ENCODE measurements around the gene ATOX1.
"Not testable (repeated sequence)": the region's sequence is repeated elsewhere in the genome, so short reads cannot be mapped to it uniquely, and the experiment has no call there.

The ATOX1 gene

DNA sequence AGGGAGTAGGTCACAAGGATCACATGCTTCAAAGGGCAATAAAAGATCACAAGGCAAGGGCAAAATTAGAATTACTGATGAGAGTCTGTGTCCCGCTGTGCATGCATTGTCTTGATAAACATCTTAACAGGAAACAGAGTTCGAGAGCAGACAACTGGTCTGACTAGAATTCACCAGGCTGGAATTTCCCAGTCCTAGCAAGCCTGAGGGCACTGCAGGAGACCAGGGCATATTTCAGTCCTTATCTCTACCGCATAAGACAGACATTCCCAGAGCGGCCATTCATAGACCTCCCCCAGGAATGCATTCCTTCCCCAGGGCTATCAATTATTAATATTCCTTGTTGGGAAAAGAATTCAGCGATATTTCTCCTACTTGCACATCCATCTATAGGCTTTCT lies 28.8 kb downstream of the ATOX1 start:
- not testable (repeated sequence) for DNase-seq

DNA sequence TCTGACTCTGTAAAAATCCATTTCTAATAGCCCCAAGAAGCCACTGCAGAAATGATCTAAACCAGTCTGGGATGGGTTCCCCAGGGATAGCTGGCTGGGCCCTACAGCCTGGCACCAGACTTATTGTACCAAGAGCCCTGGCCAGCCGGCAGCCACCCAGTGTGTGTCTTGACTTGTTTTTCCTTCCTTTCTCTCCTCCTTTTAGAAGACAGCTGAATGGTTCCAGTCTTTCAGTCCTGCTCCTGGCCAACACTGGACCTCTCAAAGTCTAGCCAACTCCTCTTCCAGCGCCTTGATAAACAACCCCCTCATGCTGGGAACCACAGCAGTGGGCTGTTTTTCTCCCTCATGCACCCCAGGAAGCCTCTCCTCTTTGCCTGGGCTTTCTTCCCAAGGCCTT lies 34.1 kb downstream of the ATOX1 start:
- DNase-seq: no peak

DNA sequence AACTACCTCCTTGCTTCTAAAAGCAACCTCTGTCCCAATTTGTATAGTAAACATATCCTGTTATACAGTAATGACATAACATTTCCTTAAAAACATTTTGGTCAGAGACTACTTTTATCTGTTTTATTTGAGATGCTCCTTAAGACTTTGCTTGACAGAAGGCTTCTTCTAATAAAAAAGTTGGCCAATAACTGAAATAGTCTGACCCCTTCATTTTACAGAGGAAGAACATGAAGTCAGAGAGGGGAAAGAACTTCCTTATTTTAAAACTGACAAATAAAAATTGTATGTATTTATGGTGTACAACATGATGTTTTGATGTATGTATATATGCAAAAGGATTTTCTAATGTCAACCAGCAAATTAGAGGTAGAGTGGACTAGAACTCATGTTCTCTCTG lies 35.9 kb downstream of the ATOX1 start:
- DNase-seq: no peak

DNA sequence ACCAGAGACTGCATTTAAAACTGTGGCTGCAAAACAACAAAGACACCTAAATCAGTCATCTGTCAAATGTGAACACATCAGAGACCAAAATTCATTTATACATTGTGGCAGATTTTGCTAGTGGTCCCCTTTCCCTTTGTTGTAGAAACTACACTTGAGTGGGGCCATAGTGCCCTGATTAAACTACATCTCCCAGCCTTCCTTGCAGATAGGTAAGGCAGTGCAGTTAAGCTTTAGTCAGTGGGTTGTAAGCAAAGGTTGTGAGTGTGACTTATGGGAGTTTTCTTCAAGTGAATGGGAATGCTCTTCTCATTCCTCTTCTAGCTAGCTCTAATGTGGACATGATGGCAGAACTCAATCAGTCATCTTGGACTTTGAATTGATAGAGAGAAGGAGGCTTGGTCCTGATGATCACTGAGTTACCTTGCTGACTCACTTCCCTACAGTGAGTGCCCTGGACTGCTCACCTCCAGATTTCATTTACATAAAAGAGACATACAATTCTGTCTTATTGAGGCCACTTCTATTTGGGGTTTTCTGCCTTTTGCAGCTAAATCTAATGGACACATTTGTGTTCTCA lies 36.5 kb downstream of the ATOX1 start:
- DNase-seq: no peak

DNA sequence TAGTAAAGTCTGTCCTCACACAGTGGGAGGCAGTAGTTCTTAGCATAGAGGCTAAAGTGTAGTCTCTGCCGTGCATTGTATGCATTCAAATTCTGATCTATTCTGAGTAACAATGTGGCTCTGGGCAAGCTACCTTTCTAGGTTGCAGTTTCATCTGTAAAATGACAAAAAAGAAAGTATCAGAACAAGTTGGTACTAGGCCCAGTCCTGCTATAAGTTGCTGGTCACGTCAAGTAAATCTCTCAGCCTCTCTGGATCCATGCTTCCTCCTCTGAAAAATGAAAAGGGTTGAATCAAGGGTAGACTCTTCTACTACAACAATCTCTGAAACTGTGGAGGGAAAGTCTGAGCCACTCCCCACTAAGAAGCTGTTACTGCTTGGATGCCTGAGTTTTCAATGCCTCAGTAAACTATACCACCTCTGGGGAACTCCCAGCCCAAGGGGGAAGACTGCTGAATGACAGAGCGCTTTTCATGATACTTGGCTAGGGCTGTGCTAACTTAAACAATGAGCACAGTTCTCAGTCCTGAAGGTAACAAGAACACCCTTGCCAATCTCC lies 37.3 kb downstream of the ATOX1 start:
- DNase-seq: no peak

DNA sequence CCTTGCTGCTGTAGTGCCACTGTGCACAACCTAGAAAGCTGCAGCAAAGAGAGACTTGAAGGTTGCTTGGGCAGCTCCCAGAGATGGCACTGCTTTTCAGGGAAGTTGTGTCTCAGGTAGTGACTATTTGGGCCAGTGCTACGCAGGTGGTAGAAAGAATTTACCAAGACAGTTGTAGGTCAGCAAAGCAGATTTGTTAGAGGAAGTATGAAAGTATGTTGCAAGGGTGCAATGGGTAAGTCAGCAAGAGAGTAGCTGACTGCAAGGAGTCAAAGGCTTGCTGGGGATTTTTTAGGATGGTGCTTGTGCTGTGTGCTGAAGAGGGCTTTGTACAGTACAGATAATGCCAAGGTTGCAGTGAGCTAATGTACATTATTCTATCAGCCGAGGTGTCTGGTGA lies 38.2 kb downstream of the ATOX1 start:
- no peak for DNase-seq

DNA sequence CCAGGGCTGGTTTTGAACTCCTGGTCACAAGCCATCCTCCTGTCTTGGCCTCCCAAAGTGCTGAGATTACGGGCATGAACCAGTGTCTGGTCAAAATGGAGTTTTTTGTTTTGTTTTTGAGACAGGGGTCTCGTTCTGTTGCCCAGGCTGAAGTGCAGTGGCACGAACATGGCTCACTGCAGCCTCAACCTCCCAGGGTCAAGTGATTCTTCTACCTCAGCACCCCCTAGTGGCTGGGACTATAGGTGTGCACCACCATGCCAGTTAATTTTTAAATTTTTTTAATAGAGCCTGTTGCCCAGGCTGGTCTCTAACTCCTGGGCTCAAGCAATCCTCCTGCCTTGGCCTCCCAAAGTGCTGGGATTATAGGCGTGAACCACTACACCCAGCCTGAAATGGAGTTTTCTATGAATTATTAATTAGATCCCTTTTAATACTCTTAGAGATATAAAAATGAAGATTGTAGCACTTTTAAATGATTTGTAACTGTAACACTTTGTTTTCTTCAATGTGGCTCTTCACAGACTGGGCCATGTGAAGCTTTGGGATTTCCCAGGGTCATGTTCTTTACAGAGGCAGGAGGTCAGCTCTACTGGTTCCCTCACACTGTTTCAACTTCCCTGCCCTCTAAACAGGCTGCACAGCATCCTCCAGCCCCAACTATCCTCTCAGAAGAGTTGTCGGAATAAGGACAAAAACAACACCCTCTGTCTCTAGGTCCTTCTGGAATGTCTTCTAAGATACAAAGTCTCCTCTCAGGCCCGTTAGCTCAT lies 39.0 kb downstream of the ATOX1 start:
- DNase-seq: peak in 1 of 2 donors; percentile 6

DNA sequence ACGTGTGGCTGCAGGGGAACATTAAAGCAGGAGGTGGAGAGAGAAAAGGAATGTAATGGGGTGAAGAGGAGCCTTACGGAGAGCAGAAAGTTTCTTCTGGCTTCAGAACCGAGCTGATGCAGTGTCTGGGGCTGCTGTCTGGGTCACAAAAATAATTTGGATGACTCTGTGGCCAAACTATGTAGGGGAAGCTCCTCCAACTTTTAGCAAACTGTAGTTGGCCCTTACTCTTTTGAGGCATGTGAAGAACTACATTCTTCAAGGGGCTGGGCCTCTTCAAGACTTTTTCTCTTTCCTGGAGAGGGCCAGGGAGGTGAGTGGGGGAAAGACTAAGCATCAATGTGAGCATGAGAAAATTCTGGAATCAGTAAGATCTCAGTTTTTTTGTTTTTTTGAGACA lies 39.8 kb downstream of the ATOX1 start:
- DNase-seq: no peak

DNA sequence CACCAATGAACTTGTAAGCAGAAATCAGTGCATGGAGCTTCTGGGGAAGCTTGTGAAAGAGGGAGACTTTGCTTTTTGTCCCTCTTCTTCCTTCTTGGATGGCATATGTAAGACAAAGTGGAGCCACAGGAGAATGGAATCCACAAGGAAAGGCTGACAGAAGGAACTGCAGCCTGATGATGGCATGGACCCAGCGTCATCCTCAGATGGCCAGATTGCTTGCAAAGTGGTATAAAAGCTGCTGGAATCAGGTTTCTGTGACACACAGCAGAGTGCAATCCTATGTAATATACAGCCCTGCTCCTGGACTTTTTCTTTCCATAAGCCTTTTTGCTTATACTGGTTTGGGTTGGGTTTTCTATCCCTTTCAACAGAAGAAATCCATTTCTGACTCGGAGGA lies 40.3 kb downstream of the ATOX1 start:
- DNase-seq: no peak

DNA sequence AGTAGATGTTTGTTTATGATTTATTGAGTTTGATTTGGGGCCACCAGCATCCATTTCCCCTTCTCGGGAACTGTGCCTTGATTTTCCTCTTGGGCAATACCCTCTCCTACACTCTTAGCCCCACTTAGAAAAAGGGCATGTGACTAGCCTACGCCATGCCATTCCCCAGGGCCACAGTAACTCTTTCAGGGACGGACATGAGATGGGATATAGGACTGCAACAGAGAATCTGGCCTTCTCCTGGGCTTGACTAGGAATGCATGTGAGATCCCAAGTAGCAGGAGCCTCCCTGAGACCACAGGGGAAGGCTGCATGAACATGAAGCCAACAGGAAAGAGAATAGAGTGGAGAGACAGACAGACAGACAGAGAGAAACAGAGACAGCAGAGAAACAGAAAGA lies 41.0 kb downstream of the ATOX1 start:
- DNase-seq: no peak

DNA sequence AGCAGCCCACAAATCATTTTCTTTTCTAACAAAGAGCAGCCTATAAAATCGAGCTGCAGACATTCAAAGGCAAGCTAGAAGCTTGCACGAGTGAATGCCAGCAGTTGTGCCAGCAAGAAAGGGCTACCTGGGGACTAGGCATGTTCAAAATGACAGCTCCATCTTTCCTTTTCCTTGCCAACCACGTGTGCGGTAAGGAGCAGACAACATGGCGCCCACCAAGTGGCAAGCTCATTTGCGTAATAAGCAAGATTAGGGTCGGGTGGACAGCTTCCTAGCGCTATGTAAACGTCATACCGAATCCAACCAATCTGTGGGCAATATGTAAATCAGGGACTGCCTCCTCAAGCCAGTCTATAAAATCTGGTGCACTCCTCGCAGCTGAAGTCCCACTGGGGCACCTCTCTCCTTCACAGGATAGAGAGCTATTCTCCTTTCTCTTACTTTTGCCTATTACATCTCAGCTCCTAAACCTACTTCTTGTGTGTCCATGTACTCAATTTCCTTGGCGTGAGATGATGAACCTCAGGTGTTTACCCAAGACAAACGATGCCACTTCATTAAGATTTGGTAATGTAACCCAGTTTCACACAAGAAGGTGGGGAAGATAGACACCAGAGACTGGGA lies 49.2 kb downstream of the ATOX1 start:
- DNase-seq: no peak

DNA sequence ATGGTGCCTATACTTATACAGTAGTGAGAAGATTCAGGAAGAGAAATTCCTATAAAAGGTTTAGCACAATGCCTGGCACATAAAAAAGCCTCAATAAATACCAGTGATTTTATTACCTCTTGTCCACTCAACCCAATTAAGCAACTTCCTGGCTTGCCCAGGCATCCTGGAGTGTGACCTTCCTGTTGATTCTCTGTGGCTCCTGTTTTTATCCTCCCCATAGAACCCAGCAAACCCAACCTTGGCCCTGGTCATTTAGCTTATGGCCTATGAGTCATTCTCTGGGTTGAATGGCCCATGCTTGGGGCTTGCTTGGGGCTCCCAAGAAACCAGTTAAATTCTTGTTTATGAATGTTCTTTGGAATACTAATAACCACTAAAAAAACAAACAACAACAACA lies 50.3 kb downstream of the ATOX1 start:
- DNase-seq: no peak

DNA sequence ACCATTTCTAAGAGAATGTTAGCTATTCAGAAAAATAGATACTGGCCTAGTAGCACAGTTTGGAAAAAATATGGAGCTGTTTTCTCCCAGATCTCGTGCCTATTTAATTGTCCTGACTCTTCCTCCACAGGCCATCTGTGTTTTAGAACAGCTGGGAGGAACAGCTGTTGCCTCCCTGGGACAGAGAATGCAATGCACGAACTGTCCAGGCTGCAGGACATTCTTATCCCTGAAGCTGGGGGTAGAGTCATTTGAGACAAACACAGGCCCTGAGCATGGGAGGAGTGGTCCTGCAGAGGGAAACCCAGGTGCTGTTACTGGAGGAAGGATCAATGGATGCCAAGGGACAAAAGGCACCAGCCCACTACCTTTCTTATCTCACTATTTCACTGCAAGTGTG lies 50.9 kb downstream of the ATOX1 start:
- no peak for DNase-seq

DNA sequence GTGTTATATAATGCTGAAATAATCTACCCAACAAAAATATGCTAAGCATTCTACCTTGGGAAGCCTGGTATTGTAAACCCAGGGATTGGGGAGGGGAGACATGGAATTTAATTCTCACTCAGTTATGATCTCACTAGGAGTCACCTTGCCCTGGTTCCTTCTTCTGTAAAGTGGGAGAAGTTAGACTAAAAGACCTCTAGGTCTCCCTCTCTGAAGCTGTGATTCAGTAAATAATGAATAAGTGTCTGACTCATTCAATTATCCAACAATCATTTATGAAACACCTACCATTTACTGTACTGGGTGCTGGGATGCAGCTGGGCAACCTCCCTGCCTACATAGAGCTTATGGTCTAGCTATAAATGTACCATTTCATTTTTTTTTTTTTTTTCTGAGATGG lies 51.5 kb downstream of the ATOX1 start:
- DNase-seq: no peak

DNA sequence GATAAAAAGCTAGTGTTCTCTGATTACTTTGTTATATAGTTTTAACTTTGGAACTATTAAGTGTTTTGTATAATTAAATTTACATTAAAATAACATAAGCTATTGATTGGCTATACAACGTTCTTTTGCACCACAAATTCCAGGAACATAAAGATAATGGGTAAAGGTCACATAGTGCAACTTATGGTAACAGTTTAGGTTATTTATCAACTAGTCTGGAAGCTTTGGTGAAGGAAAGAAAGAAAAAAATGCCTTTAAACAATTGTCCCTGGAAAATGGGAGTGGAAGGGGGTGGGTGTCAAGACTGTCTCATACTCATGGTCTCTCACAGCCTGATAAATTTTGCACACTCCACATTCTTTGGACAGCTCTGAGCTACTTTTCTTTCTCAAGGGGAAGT lies 54.7 kb downstream of the ATOX1 start:
- DNase-seq: no peak

DNA sequence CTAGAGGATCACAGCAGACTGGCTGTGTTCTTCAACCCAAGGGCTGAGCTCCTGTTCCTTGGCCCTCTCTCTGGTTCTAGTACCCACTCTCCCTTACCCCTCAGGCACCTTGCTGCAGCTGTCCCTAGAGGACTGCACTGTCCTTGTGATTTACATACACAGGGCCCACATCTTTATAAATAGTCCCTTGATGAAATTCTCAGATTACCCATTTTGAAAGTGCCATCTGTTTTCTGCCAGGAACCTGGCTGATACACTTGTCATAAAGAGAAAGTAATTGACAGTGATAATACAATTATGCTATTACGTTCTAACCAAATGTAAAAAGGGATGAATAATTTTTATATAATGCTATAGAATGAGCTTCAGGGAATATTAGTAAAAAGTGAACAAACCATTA lies 55.2 kb downstream of the ATOX1 start:
- DNase-seq: no peak

DNA sequence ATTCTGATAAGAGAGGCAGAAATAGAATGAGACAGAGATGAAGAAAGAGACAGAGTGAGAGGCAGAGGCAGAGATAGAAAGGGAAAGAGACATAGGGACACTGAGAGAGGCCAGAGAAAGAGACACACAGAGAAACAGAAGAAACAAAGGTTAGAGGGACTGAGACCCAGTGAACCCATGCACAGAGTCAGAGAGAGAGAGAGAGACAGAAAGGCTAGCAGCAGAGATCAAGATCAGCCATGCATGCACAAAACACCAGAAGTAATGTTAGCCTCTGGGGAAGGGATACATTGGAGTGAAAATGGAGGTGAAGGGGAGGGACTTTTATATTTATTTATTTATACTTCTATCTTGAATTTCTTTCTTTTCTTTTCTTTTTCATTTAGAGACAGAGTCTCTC lies 57.6 kb downstream of the ATOX1 start:
- no peak for DNase-seq

DNA sequence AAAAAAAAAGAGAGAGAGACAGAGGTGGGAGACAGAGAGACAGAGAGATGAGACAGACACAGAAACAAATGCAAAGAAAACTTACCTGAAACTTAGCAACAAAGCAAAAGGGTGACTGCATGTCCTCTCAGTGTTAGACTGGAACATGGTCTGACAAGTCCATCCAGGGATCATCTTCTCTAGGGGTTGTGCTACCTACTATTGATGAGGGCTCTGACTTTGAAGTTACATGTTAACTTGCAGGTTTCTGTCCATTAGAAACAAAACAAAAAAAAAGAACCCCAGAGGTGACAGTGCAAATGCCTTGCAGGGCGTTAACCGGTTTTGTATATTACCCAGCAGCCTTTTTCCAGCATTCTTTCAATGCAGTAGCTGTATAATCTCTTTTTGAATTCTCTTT lies 58.1 kb downstream of the ATOX1 start:
- no peak for DNase-seq

DNA sequence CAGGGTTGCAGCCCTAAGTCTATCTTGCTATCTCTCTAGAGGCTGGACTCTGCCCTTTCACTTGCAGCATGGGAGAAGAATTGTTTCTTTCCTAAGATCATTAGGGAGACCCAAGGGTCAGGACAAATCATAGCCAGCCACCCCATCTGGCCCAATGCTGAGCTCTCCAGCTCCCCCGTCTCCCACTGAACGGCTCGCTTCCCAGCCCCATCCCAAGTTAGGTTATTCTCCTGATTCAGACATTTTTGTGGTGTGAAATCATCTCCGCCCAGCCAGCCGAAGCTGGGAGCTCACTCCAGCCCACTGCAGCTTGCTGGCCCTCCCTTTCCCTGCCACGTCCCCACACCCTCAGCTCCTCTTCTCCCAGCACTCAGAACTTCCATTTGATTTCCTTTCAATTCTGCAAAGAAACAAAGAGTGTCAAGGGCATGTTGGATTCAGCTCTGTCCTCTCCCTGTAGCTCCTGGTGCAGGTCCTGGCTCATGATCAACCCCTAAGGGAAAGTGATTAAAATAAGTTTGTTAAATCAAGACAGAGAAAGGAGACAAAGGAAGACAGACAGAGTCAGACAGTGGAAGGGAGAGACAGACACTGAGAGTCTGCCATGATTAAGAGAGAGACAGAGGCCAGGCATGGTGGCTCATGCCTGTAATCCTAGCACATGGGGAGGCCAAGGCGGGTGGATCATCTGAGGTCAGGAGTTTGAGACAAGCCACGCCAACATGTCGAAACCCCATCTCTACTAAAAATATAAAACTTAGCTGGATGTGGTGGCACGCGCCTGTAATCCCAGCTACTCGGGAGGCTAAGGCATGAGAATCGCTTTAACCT lies 59.1 kb downstream of the ATOX1 start:
- no peak for DNase-seq

DNA sequence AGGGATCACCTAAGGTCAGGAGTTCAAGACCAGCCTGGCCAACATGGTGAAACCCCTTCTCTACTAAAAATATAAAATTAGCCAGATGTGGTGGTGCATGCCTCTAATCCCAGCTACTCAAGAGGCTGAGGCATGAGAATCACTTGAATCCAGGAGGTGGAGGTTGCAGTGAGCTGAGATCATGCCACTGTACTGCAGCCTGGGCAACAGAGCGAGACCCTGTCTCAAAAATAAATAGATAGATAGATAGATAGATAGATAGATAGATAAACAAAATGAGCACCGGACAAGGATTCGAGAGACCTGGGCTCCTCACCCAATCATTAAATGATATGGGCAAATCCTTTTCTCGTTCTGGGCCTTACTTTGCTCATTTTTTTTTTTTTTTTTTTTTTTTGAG lies 60.4 kb downstream of the ATOX1 start:
- DNase-seq: not testable (repeated sequence)

DNA sequence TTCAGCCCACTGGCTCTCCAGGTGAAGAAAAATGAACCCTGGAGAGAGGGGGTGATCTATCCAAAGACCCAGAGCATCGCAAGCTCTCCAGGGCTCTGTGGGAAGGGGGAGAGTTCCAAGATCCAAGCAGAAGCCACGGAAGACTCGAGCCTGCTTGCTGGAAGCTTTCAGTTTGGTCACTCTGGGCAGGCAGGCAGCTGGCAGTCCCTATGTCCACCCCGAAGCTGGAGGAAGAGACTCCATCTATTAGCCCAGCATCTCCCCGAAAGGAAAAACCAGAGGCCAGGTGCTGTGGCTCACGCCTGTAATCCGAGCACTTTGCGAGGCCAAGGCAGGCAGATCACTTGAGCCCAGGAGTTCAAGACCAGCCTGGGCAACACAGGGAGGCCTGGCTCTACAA lies 61.0 kb downstream of the ATOX1 start:
- no peak for DNase-seq

DNA sequence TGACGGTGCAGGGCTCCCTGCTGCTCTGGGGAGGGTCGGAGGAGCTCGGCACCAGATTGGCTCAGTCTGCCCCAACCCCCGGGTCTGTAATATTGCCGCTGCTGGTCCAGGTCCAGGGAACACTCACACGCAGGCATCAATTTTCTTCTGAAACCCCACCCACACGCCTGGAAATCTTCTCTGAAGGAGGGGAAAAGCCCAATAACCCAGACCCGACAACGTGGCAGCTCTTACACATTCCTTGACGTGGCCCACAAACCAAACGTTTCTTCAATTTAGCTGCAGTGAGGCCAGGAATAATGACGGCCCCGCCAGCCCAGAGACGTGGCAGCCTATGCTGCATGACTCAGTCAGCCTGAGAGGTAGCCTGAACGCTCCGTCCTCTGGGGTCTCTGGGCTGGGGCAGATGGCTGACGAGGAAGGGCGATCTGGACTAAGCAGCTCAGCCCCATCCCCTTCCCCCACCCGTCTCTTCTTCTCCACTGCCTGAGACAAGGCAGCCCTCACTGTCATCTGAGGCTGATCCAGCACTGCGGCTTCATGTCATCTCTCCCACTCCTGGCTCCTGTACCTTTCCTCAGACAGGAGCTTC lies 61.9 kb downstream of the ATOX1 start:
- DNase-seq: no peak

DNA sequence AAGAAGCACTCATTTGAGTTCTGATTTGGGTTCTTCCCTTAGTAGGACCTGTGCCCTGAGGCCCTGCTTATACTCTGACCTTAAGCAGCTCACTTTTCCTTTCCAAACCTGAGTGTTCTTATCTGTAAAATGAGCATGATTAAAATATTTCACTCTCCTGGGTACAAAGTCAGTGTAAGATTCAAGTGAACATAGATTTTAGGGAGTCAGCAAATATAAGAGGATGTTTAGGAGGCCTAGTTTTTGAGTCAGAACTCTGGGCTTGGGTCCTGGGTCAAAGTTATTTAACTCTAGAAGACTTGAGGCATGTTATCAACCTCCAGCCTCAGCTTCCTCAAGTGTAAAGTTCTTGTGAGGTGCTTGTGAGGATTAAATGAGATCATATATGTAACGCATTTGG lies 63.0 kb downstream of the ATOX1 start:
- DNase-seq: no peak
